Astrocyte (in vitro differentiated cells and primary cell): ENCODE data around the gene APOBEC3B. TPM values are rescaled to one million over a fixed set of nuclear protein-coding genes. Genes with fewer than 3 reads are reported as not detected.
A peak's percentile ranks its signal among the peaks of the same experiment; 100 is the strongest.
"Not testable (repeated sequence)": the region's sequence is repeated elsewhere in the genome, so short reads cannot be mapped to it uniquely, and the experiment has no call there.

Experiments used
- DNase-seq: peaks from one replicate; pipeline ENCODE4 v3.0.0-alpha.2; 2010; ENCODE audit warnings: low read depth
- FAIRE-seq: peaks from 2 replicates; lab custom pipeline; 2011; peaks lifted over from hg19 to GRCh38; lab: Jason Lieb, UNC
- H2AFZ ChIP-seq: 2 replicates; pipeline ENCODE4 v1.6.0; 2012; ENCODE audit warnings: low read depth, low read length, inconsistent platforms
- H3K27ac ChIP-seq: 2 replicates; pipeline ENCODE4 v1.5.1; 2011; ENCODE audit warnings: low read depth, low read length, inconsistent platforms
- H3K27me3 ChIP-seq: 2 replicates; pipeline ENCODE4 v1.6.0; 2011; ENCODE audit warnings: low read length, inconsistent platforms; ENCODE audit not compliant: insufficient read depth
- H3K36me3 ChIP-seq: 2 replicates; pipeline ENCODE4 v1.5.1; 2011; ENCODE audit warnings: low read length, inconsistent platforms; ENCODE audit not compliant: insufficient read depth
- H3K4me1 ChIP-seq: 2 replicates; pipeline ENCODE4 v1.5.1; 2011; ENCODE audit warnings: low read length, inconsistent platforms; ENCODE audit not compliant: insufficient read depth
- H3K4me2 ChIP-seq: 2 replicates; pipeline ENCODE4 v1.6.0; 2012; ENCODE audit warnings: low read length, inconsistent platforms
- H3K4me3 ChIP-seq: 2 replicates; pipeline ENCODE4 v1.5.1; 2011; ENCODE audit warnings: low read depth, mild to moderate bottlenecking, low read length, inconsistent platforms; ENCODE audit not compliant: insufficient read depth
- H3K79me2 ChIP-seq: 2 replicates; pipeline ENCODE4 v1.6.0; 2012; ENCODE audit warnings: mild to moderate bottlenecking, low read length, inconsistent platforms; ENCODE audit not compliant: insufficient read depth
- H3K9ac ChIP-seq: 2 replicates; pipeline ENCODE4 v1.6.0; 2012; ENCODE audit warnings: mild to moderate bottlenecking, low read length, inconsistent platforms
- H3K9me3 ChIP-seq: 2 replicates; pipeline ENCODE4 v1.5.1; 2012; ENCODE audit warnings: low read depth, mild to moderate bottlenecking, low read length, inconsistent platforms; ENCODE audit not compliant: insufficient read depth
- H4K20me1 ChIP-seq: 2 replicates; pipeline ENCODE4 v1.6.0; 2012; ENCODE audit warnings: low read length, inconsistent platforms; ENCODE audit not compliant: insufficient read depth
- H3K27ac Mint-ChIP-seq: one replicate; pipeline ENCODE4 v1.8.0; 2021; ENCODE audit warnings: mild to moderate bottlenecking, mixed read lengths; ENCODE audit not compliant: unreplicated experiment
- H3K27me3 Mint-ChIP-seq: one replicate; pipeline ENCODE4 v1.8.0; 2021; ENCODE audit warnings: low read depth, mixed read lengths; ENCODE audit not compliant: unreplicated experiment
- H3K36me3 Mint-ChIP-seq: one replicate; pipeline ENCODE4 v1.8.0; 2021; ENCODE audit warnings: low read depth, mixed read lengths; ENCODE audit not compliant: unreplicated experiment
- H3K4me1 Mint-ChIP-seq: one replicate; pipeline ENCODE4 v1.8.0; 2021; ENCODE audit warnings: low read depth, mixed read lengths; ENCODE audit not compliant: unreplicated experiment
- H3K4me3 Mint-ChIP-seq: one replicate; pipeline ENCODE4 v1.8.0; 2021; ENCODE audit warnings: mild to moderate bottlenecking, moderate library complexity, mixed read lengths; ENCODE audit not compliant: unreplicated experiment
- H3K9me3 Mint-ChIP-seq: one replicate; pipeline ENCODE4 v1.8.0; 2021; ENCODE audit warnings: mild to moderate bottlenecking, mixed read lengths; ENCODE audit not compliant: unreplicated experiment
- EZH2 ChIP-seq: IDR thresholded peaks from 2 replicates; pipeline ENCODE4 v1.6.1; 2012; ENCODE audit warnings: mild to moderate bottlenecking, low read length, inconsistent platforms; ENCODE audit not compliant: insufficient read depth
- total RNA-seq: library from RNA; stranded (reverse); gene quantifications from 2 replicates; pipeline ENCODE4 v1.2.1, GENCODE V29; 2021
- TF ChIP-seq, protein P1 (sequence below): IDR thresholded peaks from 2 replicates; pipeline ENCODE4 v1.5.1; 2011; ENCODE audit warnings: low read depth, mild to moderate bottlenecking, inconsistent platforms, low read length, moderate library complexity; ENCODE audit not compliant: insufficient read depth

The APOBEC3B gene
- total RNA-seq, 1 donor from 2014 or later = 3.0 TPM

GRCh38 chr22:39039306-39040126 lies 57.4 kb downstream of the APOBEC3B start:
- Mint-ChIP-seq H3K4me3 (peak overlapping the region; percentile 77), H3K27me3 (no peaks in the 10 kb centered on the region), H3K36me3 (peaks cover 4% of the 10 kb centered on the region), H3K27ac (no peak overlapping the region), H3K4me1 (peaks cover 9% of the 10 kb centered on the region), H3K9me3 (no peaks in the 10 kb centered on the region)
- DNase-seq (no peak), FAIRE-seq (no peak)
- Histone ChIP-seq H3K79me2 (peaks cover 4% of the 10 kb centered on the region), H3K4me2 (peak overlapping the region; percentile 86), H3K9ac (no peak overlapping the region), H3K4me1 (peaks cover 6% of the 10 kb centered on the region), H3K9me3 (no peaks in the 10 kb centered on the region), H3K4me3 (no peak overlapping the region), H4K20me1 (no peaks in the 10 kb centered on the region), H3K27me3 (no peaks in the 10 kb centered on the region), H3K36me3 (no peaks in the 10 kb centered on the region), H3K27ac (no peak overlapping the region), H2AFZ (no peak overlapping the region)
- TF ChIP-seq EZH2 = no peak
- TF ChIP-seq, protein P1, sequence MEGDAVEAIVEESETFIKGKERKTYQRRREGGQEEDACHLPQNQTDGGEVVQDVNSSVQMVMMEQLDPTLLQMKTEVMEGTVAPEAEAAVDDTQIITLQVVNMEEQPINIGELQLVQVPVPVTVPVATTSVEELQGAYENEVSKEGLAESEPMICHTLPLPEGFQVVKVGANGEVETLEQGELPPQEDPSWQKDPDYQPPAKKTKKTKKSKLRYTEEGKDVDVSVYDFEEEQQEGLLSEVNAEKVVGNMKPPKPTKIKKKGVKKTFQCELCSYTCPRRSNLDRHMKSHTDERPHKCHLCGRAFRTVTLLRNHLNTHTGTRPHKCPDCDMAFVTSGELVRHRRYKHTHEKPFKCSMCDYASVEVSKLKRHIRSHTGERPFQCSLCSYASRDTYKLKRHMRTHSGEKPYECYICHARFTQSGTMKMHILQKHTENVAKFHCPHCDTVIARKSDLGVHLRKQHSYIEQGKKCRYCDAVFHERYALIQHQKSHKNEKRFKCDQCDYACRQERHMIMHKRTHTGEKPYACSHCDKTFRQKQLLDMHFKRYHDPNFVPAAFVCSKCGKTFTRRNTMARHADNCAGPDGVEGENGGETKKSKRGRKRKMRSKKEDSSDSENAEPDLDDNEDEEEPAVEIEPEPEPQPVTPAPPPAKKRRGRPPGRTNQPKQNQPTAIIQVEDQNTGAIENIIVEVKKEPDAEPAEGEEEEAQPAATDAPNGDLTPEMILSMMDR = no peak

GRCh38 chr22:39040155-39040537 lies 58.0 kb downstream of the APOBEC3B start:
- not testable (repeated sequence) for H3K27ac Mint-ChIP-seq, H3K4me1 ChIP-seq, FAIRE-seq, H3K9me3 Mint-ChIP-seq, H4K20me1 ChIP-seq, H2AFZ ChIP-seq, H3K36me3 ChIP-seq, H3K4me1 Mint-ChIP-seq, H3K79me2 ChIP-seq, H3K27me3 Mint-ChIP-seq, H3K27ac ChIP-seq, H3K4me3 ChIP-seq, H3K9me3 ChIP-seq, DNase-seq, H3K27me3 ChIP-seq, H3K9ac ChIP-seq, H3K36me3 Mint-ChIP-seq
- peak overlapping the region; percentile 77 for H3K4me3 Mint-ChIP-seq
- H3K4me2 ChIP-seq = peak overlapping the region; percentile 86

GRCh38 chr22:39040538-39041296 lies 58.6 kb downstream of the APOBEC3B start, which contains the start of gene APOBEC3F:
Gene APOBEC3F (plus strand): TSS chr22:39040864. CDS start chr22:39040961, 97 bp downstream.
- H3K9me3 Mint-ChIP-seq, H4K20me1 ChIP-seq, H3K79me2 ChIP-seq, H3K4me1 Mint-ChIP-seq, H3K9me3 ChIP-seq, FAIRE-seq, H3K27me3 ChIP-seq, H3K4me1 ChIP-seq, H3K27me3 Mint-ChIP-seq, H3K36me3 ChIP-seq: not testable (repeated sequence)
- H3K4me2 ChIP-seq = peak within 1 kb of the TSS; percentile 86
- DNase-seq = peak; percentile 16
- Mint-ChIP-seq H3K27ac (peak within 1 kb of the TSS; percentile 88), H3K4me3 (peak within 1 kb of the TSS; percentile 89), H3K36me3 (peaks cover 10% of the 10 kb centered on the region)
- peak within 1 kb of the TSS; percentile 69 for H3K9ac ChIP-seq
- H2AFZ ChIP-seq = peak within 1 kb of the TSS; percentile 52
- peak within 1 kb of the TSS; percentile 51 for H3K4me3 ChIP-seq
- H3K27ac ChIP-seq = peak within 1 kb of the TSS; percentile 33
